Right renal cortex interstitium (tissue), 3 donors: ENCODE results near the gene ESRRB. TPM values are rescaled to one million over a fixed set of nuclear protein-coding genes. Genes with fewer than 3 reads are reported as not detected.

Experiments used
- DNase-seq, 3 donors: peaks; one replicate each; pipeline ENCODE4 v3.0.0-alpha.2; 2013; ENCODE audit warnings: low read depth in 3 of 3, low spot score in 2 of 3
- polyA plus RNA-seq, 3 donors: library from polyadenylated mRNA; unstranded; fragments of 120-200 nt; gene quantifications; one replicate each; pipeline ENCODE4 v1.2.1, GENCODE V29; 2013; ENCODE audit not compliant: insufficient read length in 3 of 3

The ESRRB gene
- polyA plus RNA-seq, 3 donors: 7.3 to 9.4 (median 7.5) TPM

- DNase-seq: peak; percentile 38 to 70 (median 60)
Observed at GRCh38 chr14:76396714-76397187, 20.8 kb downstream of the ESRRB start.

DNA sequence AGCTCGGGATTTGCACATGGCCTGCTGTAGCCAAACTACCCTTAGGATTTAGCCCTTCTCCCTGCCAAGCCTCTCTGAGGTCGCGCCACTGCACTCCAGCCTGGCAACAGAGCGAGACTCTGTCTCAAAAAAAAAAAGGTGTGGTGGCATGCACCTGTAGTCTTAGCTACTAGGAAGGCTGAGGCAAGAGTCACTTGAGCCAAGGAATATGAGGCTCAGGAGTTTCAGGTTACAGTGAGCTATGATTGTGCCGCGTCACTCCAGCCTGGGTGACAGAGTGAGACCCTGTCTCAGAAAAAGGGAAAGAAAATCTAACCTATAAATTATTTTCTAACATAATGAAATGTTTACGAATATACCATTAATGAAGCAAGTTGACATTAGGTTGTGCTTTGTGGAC, 29.7 kb downstream of the ESRRB start:
- no peak for DNase-seq

- DNase-seq: no peak
Observed at GRCh38 chr14:76407449-76408150, 31.7 kb downstream of the ESRRB start.

DNA sequence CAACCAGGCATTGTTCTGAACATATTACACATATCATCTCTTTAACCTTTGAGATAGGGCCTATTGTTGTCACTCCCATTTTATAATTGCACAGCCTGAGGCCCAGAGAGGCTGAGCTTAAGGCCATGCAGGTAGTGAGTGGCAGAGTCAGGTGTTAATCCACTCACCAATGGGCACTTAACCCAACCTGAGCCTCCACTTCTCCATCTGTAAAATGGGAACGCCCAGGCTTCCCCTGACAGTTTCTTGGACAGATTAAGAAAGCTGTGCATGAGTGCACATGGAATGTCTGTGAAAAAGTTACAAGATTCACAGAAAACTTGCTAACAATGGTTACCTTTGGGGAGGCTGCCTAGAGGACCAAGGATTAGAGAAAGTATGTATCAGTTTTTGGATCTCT, 32.9 kb downstream of the ESRRB start:
- DNase-seq: no peak

GRCh38 chr14:76412501-76412900, 36.6 kb downstream of the ESRRB start:
- no peak for DNase-seq

DNA sequence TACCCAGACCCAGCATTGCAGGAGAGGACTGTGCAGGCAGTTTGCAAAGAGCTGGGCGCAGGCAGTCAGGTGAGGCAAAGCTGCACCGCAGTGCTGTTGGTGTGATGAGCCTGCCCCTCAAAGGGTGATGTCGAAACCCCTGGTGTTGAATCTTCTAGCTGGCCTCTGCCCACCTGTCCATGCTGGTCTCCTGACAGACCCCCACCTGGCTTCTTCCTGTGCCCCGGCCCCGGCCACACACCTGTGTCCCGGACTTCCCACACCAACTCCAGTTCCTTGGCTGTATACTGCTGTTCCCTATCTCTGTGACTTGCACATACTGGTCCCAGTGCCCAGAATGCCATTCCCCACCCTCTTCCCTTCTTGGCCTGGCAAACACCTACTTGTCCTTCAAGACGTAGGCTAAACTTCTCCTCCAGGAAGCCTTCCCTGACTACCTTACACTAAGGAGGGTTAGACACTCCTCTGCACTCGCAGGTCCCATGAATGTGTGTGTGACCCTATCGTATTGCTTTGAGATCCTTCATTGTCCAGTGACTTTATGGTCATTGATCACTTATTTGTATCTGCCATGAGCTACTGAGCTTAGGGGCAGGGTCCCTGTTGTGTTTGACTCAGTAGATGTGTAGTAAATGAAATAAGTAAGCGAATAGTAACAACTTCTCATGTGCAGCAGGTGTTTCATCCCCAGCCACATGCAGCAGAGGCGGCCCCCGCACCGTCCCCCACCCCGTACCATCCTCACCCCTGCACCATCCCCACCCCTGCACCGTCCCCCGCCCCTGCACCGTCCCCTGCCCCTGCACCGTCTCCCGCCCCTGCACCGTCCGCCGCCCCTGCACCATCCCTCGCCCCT, 37.4 kb downstream of the ESRRB start:
- DNase-seq: no peak

GRCh38 chr14:76413962-76414600, 38.1 kb downstream of the ESRRB start:
- DNase-seq: no peak

DNA sequence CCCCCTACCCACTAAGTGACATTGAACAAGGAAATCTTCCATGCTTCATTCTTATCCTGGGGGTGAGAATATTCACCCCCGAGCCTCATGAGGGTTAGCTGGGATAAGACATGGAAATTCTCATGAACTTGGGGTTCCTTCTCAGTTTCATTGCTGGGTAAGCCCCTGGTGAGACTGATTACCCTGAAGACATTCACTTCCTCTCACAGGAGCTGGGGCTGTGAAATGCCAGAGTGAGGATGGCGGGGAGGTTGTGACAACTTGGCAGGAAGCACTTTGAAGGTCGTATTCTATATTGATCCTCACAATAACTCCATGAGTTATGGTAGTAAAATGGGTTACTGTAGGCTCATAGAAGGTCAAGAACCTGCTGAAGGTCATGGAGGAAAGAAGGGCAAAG, 43.5 kb downstream of the ESRRB start:
- DNase-seq: no peak

- no peak for DNase-seq
Observed at GRCh38 chr14:76420827-76421226, 44.9 kb downstream of the ESRRB start.

GRCh38 chr14:76421662-76422061, 45.7 kb downstream of the ESRRB start:
- DNase-seq: no peak

DNA sequence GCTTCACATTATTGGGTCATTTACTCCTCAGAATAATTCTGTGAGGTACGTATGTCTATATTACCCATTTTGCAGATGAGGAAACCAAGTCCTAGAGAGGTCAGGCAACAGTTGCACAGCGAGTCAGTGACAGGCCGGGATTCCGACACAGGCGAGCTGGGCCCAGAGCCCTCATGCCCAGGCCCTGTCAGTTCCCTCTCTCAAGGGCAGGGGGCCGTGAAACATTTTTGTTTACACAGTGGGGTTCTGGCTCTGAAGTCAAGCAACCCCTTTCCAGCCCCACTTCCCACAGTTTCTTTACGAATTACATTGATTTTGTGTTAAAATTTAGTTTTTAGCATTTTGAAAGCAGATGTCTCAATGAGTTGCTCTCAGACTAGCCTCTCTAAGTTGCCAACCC, 46.7 kb downstream of the ESRRB start:
- no peak for DNase-seq

DNA sequence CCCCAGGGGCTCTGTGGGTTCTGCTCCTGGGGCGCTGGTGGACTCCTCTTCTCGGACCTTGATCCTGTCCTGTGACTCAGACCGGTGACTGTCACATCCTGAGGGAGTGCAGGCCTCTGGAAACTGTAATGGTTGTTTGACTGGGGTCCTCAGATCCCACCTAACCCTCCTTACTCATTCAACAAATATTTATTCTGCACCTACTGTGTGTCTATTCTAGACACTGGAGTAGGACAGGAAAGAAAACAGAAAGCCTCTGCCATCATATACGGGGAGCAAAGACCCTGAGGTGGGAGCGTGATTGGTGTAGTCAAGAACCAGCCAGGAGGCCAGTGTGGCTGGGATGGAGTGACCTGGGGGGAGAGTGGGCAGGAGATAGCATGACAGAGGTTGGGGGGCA, 47.6 kb downstream of the ESRRB start:
- DNase-seq: no peak

DNA sequence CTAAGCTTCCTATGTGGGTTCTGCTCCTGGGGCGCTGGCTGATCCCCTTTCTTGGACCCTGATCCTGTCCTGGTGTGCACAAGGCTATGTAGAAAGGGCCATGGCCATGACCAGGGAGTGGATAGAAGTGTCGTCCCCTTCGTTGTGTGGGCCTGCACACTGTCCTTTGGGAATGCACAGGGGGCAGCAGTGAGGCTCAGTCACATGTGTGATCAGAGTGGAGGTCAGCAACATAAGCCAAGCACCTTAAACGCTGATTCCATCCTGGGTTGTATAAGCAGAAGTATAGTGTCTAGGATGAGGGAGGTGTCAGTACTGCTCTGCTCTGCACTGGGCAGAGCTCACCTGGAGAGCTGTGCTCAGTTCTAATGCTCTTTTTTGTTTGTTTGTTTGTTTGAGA, 48.4 kb downstream of the ESRRB start:
- no peak for DNase-seq

- no peak for DNase-seq
Observed at GRCh38 chr14:76426161-76426696, 50.3 kb downstream of the ESRRB start.

DNA sequence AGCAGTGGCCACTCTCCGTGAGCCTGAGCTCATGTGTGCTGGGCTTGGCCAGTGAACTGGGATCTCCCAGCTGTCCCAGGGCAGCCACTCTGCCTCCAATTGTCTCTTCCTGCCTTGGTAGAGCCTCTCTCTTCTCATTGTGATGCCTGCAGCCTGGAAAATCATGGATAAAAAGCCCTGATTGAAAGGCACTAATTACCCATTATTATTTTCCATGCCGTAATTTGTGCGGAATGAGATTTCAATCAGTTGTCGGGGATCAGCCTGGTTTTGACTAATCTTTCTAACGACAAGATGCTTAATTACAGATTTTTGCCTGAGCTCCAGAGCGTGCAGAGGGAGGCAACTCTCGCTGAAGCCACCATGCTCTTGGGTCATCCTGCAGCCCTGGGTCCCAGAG, 52.7 kb downstream of the ESRRB start:
- no peak for DNase-seq

DNA sequence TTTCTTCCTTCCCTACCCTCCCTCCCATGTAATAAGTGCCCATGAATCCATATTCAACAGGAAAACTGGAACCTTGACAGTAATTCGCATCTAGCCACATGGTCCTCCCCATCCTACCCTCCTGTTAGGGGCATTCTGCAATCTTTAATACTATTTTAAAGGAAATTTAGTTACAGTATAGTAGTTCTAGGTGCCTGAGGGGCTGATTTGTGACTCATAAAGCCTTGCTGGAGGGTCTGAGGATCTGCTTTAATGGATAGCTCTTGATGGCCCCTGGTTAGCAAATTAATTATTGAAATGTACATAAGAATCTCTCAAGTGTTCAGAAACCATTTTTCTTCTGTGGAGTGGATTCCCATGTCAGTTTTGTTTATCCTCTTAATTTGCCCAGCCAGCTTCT, 54.1 kb downstream of the ESRRB start:
- DNase-seq: no peak

- DNase-seq: no peak
Observed at GRCh38 chr14:76430475-76430980, 54.6 kb downstream of the ESRRB start.

DNA sequence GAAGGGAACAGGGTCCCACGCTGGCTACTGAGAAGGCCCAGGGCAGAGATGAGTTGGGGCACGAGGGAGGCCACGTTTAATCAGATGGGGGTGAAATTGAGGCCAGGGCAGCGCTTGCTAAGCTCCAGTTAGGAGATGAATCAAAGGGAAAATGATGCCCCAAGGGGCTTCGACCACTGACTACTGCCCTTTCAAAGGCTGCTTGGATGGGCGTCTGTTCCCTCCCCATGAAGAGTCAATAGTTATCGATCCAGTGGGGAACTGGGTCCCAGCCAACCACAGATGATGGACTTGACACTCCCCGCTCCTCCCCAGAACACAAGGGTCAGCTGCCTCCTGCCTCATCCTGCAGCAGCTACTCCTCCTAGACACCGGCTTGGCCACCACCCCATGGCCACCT, 55.6 kb downstream of the ESRRB start:
- no peak for DNase-seq

DNA sequence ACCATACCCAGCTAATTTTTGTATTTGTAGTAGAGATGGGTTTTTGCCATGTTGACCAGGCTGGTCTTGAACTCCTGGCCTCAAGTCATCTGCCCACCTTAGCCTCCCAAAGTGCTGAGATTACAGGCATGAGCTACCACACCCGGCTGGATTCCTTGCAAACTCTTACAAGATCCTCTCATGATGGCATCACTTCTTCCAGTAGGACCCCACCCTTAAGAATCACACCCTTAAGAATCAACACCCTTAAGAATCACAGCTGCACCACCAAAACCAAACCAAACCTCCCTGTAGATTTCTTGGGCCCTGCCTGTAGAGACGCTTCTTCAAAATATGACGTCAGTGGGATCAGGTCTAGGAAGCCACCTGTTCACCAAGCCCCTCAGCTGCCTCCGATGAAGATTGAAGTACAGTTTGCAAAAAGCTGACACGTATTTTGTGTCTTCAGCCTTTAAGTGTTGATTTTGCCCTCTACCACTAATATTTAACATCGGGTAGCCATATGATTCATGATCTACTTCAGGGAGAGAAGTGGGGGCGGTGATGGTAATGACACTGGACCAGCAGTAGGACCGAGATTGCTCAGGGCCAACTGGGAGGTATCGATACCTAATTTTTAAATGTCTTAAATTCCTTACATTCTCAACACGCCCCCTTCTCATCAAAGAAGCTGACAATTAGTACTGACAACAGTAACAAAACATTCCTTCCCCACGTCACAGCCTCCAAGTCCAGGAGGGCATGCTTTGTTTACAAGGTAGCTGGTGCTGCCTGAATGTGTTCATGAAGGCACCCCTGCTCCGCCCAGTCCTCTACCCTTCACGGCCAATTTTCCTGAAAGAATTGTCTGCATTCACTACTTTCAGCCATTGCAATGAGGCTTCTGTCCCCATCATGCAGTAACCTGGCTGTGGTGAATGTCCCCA, 57.2 kb downstream of the ESRRB start:
- DNase-seq: no peak

DNA sequence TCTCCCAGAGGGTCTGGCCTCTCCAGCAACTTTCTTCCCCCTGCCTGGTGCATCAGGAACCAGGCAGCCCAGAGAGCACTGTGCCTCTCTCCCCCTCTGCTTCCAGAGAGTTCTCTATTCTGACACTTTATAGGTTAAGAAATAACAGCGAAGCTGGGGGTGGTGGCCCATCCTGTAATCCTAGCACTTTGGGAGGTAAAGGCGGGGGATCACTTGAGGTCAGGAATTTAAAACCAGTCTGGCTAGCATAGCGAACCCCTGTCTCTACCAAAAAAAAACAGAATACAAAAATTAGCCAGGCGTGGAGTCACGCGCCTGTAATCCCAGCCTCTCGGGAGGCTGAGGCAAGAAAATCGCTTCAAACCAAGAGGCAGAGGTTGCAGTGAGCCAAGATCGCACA, 58.3 kb downstream of the ESRRB start:
- peak in 1 of 3 donors; percentile 58 for DNase-seq
